HUES48 (cell line): ENCODE results near the gene SAMD4A.

Experiments used
- H3K27ac ChIP-seq: one replicate; pipeline ENCODE4 v1.7.0; 2013; ENCODE audit warnings: low read depth, low read length, inconsistent platforms
- H3K27me3 ChIP-seq: 2 replicates; pipeline ENCODE4 v1.6.1; 2013; ENCODE audit warnings: mild to moderate bottlenecking, low read length; ENCODE audit not compliant: control insufficient read depth, insufficient read depth
- H3K36me3 ChIP-seq: 2 replicates; pipeline ENCODE4 v1.6.1; 2013; ENCODE audit warnings: low read length; ENCODE audit not compliant: control insufficient read depth, insufficient read depth
- H3K4me1 ChIP-seq: 2 replicates; pipeline ENCODE4 v1.6.1; 2013; ENCODE audit warnings: mild to moderate bottlenecking, low read length; ENCODE audit not compliant: control insufficient read depth, insufficient read depth
- H3K4me3 ChIP-seq: 2 replicates; pipeline ENCODE4 v1.5.1; 2013; ENCODE audit warnings: mild to moderate bottlenecking, low read depth, low read length
- H3K9ac ChIP-seq: 2 replicates; pipeline ENCODE4 v1.6.1; 2013; ENCODE audit warnings: mild to moderate bottlenecking, low read depth, low read length, moderate library complexity
- H3K9me3 ChIP-seq: 2 replicates; pipeline ENCODE4 v1.6.1; 2013; ENCODE audit warnings: low read length; ENCODE audit not compliant: control insufficient read depth, insufficient read depth

The SAMD4A gene

DNA sequence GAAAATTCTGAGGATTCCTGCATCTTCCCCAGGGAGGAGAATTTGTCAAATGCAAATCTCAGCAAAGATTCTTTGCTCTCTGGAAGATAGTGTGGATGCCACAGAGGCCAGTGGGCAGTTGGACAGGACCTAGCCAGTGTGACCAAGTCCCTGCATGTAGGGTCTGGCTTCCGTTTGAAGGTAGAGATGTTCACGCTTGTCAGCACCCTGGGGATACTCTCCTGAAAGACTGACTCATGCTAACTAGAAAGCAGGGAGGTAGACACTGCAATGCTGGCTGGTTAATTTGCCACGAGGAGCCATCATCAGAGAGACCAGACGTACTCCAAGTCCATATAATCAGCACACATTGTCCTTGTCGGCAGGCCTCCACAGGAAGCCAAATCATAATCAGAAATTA is 130.1 kb downstream of the SAMD4A start:
- Histone ChIP-seq H3K36me3 (no peaks in the 10 kb centered on the region), H3K27me3 (no peaks in the 10 kb centered on the region), H3K9me3 (no peaks in the 10 kb centered on the region), H3K9ac (no peak overlapping the region), H3K4me3 (no peak overlapping the region), H3K27ac (no peak overlapping the region), H3K4me1 (peaks cover 9% of the 10 kb centered on the region; the same call in 1 of the 2 replicates)

GRCh38 chr14:54697803-54698202 is 130.9 kb downstream of the SAMD4A start:
- H3K27ac ChIP-seq = no peak overlapping the region
- no peaks in the 10 kb centered on the region for H3K27me3 ChIP-seq
- 0 out of 2 replicates have a peak, but pooled peaks cover 9% of the 10 kb centered on the region for H3K4me1 ChIP-seq
- H3K36me3 ChIP-seq = no peaks in the 10 kb centered on the region
- no peak overlapping the region for H3K4me3 ChIP-seq
- H3K9ac ChIP-seq = no peak overlapping the region
- no peaks in the 10 kb centered on the region for H3K9me3 ChIP-seq

- H3K9me3 ChIP-seq = no peaks in the 10 kb centered on the region
- H3K27ac ChIP-seq = no peak overlapping the region
- no peaks in the 10 kb centered on the region for H3K27me3 ChIP-seq
- H3K9ac ChIP-seq = no peak overlapping the region
- H3K36me3 ChIP-seq = no peaks in the 10 kb centered on the region
- H3K4me3 ChIP-seq = no peak overlapping the region
- 0 out of 2 replicates have a peak, but pooled peaks cover 9% of the 10 kb centered on the region for H3K4me1 ChIP-seq
These were observed 131.6 kb downstream of the SAMD4A start for GRCh38 chr14:54698501-54698900.

DNA sequence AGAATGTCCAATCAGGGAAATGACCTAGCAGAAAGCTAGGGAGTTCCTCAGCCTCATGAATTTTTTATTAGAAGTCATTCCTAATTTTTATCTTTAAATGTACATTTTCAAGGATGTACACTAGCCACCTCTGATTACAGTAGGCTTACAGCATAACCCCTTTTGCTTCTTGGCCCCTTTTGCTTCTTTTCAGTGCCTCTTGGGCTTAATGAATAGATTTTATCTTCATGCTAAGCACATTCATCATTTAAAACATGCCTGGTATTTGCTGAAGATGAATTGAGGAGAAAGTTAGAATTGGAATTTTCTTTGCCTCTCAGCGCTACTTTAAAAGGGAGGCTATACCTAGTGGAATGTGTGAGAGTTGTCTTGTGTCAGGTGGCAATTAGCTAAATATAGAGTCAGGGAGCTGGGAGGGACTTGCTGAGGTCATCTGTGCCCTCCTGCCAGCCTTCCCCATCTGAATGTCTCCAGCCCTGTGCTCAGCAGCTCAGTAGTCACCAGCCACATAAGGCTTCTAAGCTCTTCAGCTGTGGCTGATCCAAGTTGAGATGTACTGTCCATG is 132.1 kb downstream of the SAMD4A start:
- Histone ChIP-seq H3K27ac (no peak overlapping the region), H3K9me3 (no peaks in the 10 kb centered on the region), H3K36me3 (no peaks in the 10 kb centered on the region), H3K4me3 (no peak overlapping the region), H3K4me1 (0 out of 2 replicates have a peak, but pooled peaks cover 9% of the 10 kb centered on the region), H3K9ac (no peak overlapping the region), H3K27me3 (no peaks in the 10 kb centered on the region)

DNA sequence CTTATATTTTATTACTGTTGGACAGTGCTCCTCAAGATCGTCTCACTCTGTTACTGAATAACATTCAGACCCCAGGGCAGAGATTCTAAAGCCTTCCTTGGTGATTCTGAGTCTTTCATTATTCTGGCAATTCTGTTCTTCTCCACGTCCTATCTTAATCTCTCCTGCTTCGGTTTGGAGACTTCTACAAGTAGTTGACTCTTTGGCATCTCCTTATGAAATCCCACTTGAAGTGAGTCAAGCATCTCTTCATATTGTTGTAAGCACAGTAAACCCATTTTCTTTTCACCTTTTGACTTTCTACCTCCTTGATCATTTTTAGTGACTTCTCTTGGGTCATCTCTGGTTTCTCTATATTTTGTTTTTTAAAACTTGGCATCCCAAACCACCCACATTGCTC is 132.8 kb downstream of the SAMD4A start:
- Histone ChIP-seq H3K4me3 (no peak overlapping the region), H3K9me3 (no peaks in the 10 kb centered on the region), H3K27me3 (no peaks in the 10 kb centered on the region), H3K9ac (no peak overlapping the region), H3K4me1 (0 out of 2 replicates have a peak, but pooled peaks cover 9% of the 10 kb centered on the region), H3K27ac (no peak overlapping the region), H3K36me3 (no peaks in the 10 kb centered on the region)

DNA sequence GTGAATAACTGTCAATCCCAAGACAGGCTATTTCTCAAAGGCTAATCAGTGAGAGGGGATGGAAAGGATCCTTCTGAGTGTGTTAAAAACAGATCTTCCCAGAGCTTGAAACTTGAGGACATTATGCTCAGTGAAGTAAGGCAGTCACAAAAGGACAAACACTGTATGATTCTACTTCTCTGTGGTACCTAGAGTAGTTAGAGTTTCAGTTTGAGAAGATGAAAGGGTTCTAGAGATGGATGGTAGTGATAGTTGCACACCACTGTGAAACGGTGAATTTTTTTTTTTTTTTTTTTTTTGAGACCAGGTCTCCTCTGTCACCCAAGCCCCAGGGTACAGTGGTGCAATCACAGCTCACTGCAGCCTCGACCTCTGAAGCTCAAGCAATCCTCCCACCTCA is 133.8 kb downstream of the SAMD4A start:
- Histone ChIP-seq H3K4me3 (no peak overlapping the region), H3K27ac (no peak overlapping the region), H3K4me1 (0 out of 2 replicates have a peak, but pooled peaks cover 9% of the 10 kb centered on the region), H3K9me3 (no peaks in the 10 kb centered on the region), H3K27me3 (no peaks in the 10 kb centered on the region), H3K36me3 (no peaks in the 10 kb centered on the region), H3K9ac (no peak overlapping the region)

DNA sequence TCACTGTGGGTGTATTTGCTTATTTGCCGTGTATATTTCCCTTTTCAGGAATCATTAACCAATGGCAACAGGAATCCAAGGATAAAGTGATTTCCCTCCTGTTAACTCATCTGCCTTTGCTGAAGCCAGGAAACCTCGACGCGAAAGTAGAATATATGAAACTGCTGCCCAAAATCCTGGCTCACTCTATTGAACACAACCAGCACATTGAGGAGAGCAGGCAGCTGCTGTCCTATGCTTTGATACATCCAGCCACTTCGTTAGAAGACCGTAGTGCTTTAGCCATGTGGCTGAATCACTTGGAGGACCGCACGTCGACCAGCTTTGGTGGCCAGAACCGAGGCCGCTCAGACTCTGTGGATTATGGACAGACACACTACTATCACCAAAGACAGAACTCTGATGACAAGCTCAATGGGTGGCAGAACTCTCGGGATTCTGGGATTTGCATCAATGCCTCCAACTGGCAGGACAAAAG is 135.1 kb downstream of the SAMD4A start:
- no peak overlapping the region for H3K4me3 ChIP-seq
- H3K27ac ChIP-seq = no peak overlapping the region
- H3K9ac ChIP-seq = no peak overlapping the region
- no peaks in the 10 kb centered on the region for H3K36me3 ChIP-seq
- no peaks in the 10 kb centered on the region for H3K9me3 ChIP-seq
- H3K27me3 ChIP-seq = no peaks in the 10 kb centered on the region
- 0 out of 2 replicates have a peak, but pooled peaks cover 9% of the 10 kb centered on the region for H3K4me1 ChIP-seq

DNA sequence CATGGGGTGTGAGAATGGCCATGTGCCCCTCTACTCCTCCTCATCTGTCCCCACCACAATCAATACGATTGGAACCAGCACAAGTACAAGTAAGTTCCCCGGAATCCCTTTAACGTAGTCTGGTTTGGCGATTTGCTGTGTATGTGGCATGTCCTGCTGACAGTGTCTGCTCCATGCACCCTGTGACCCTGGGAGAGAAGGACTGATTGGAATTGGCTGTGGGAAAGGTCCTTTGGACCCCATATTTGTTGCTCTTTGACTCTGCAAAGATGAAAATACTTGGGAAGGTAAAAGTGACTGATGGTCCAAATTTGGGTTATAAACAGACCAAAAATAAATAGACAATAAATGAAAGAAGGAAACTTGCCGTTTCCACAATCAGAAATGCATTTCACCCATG is 135.6 kb downstream of the SAMD4A start:
- Histone ChIP-seq H3K36me3 (no peaks in the 10 kb centered on the region), H3K4me1 (0 out of 2 replicates have a peak, but pooled peaks cover 9% of the 10 kb centered on the region), H3K27me3 (no peaks in the 10 kb centered on the region)

GRCh38 chr14:54703082-54703481 is 136.2 kb downstream of the SAMD4A start:
- Histone ChIP-seq H3K36me3 (no peaks in the 10 kb centered on the region), H3K9ac (no peak overlapping the region), H3K27me3 (no peaks in the 10 kb centered on the region), H3K4me3 (no peak overlapping the region), H3K4me1 (0 out of 2 replicates have a peak, but pooled peaks cover 9% of the 10 kb centered on the region), H3K27ac (no peak overlapping the region), H3K9me3 (no peaks in the 10 kb centered on the region)

More for the DNA sequence above, 135.6 kb downstream of the SAMD4A start:
- Histone ChIP-seq H3K9ac (no peak overlapping the region), H3K27ac (no peak overlapping the region), H3K4me3 (no peak overlapping the region), H3K9me3 (no peaks in the 10 kb centered on the region)

- Histone ChIP-seq H3K36me3 (no peaks in the 10 kb centered on the region), H3K4me1 (0 out of 2 replicates have a peak, but pooled peaks cover 6% of the 10 kb centered on the region), H3K27me3 (no peaks in the 10 kb centered on the region), H3K9me3 (no peaks in the 10 kb centered on the region), H3K27ac (no peak overlapping the region), H3K4me3 (no peak overlapping the region), H3K9ac (no peak overlapping the region)
These were observed 136.8 kb downstream of the SAMD4A start for GRCh38 chr14:54703724-54704123.

- Histone ChIP-seq H3K4me1 (no peaks in the 10 kb centered on the region), H3K9me3 (no peaks in the 10 kb centered on the region), H3K36me3 (no peaks in the 10 kb centered on the region), H3K9ac (no peak overlapping the region), H3K4me3 (no peak overlapping the region), H3K27ac (no peak overlapping the region), H3K27me3 (no peaks in the 10 kb centered on the region)
These were observed 137.8 kb downstream of the SAMD4A start for GRCh38 chr14:54704768-54705167.
